Peyer's patch (tissue), 4 donors: Measurements from ENCODE around the gene BTNL8. TPM values are rescaled to one million over a fixed set of nuclear protein-coding genes. Genes with fewer than 3 reads are reported as not detected.
A peak's percentile ranks its signal among the peaks of the same experiment; 100 is the strongest.

Experiments used
- DNase-seq, 3 donors: peaks; one replicate each; pipeline ENCODE4 v3.0.0-alpha.2; 2017 to 2019
- H3K27ac ChIP-seq, 4 donors: fragments of 200-600 bp; sonication (generic); one replicate each; pipeline ENCODE4 v1.5.1; 2016 to 2019
- H3K27me3 ChIP-seq, 2 donors: fragments of 200-600 bp; sonication (generic); one replicate each; pipeline ENCODE4 v1.5.1; 2019
- H3K36me3 ChIP-seq, 3 donors: fragments of 200-600 bp; sonication (generic); one replicate each; pipeline ENCODE4 v1.5.1; 2016 to 2019
- H3K4me1 ChIP-seq, 4 donors: fragments of 200-600 bp; sonication (generic); one replicate each; pipeline ENCODE4 v1.5.1; 2016 to 2019
- H3K4me3 ChIP-seq, 4 donors: fragments of 200-600 bp; sonication (generic); 1 replicate in 3 of 4; 2 replicates in 1 of 4; pipeline ENCODE4 v1.5.1; 2016 to 2019; ENCODE audit warnings: mild to moderate bottlenecking in 1 of 4
- H3K9me3 ChIP-seq, 4 donors: fragments of 200-600 bp; sonication (generic); one replicate each; pipeline ENCODE4 v1.5.1; 2016 to 2019; ENCODE audit warnings: mild to moderate bottlenecking in 1 of 4
- CTCF ChIP-seq, 6 experiments: fragments of 450-650 bp in 4 of 6; fragments of 200-600 bp in 2 of 6; sonication (generic) in 1 of 6; IDR thresholded peaks; one replicate each; pipeline ENCODE4 v1.5.1; 2017 to 2019; ENCODE audit warnings: antibody characterized with exemption in 6 of 6, mild to moderate bottlenecking in 3 of 6, moderate library complexity in 1 of 6
- POLR2A ChIP-seq, 2 donors: fragments of 450-650 bp; IDR thresholded peaks; one replicate each; pipeline ENCODE4 v1.5.1; 2017; ENCODE audit warnings: antibody characterized with exemption in 2 of 2, mild to moderate bottlenecking in 2 of 2, moderate library complexity in 2 of 2
- total RNA-seq, 4 donors: library from RNA; depleted of rRNA; stranded (reverse); fragments of >200 nt; gene quantifications; one replicate each; pipeline ENCODE4 v1.1.0, GENCODE V29; 2016

Gene BTNL8, protein sequence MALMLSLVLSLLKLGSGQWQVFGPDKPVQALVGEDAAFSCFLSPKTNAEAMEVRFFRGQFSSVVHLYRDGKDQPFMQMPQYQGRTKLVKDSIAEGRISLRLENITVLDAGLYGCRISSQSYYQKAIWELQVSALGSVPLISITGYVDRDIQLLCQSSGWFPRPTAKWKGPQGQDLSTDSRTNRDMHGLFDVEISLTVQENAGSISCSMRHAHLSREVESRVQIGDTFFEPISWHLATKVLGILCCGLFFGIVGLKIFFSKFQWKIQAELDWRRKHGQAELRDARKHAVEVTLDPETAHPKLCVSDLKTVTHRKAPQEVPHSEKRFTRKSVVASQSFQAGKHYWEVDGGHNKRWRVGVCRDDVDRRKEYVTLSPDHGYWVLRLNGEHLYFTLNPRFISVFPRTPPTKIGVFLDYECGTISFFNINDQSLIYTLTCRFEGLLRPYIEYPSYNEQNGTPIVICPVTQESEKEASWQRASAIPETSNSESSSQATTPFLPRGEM
- total RNA-seq, result 100 to 1,000 TPM in 3 of 4 donors, 1 to 10 TPM in 1; 6.6 to 337 (median 134) TPM

DNA sequence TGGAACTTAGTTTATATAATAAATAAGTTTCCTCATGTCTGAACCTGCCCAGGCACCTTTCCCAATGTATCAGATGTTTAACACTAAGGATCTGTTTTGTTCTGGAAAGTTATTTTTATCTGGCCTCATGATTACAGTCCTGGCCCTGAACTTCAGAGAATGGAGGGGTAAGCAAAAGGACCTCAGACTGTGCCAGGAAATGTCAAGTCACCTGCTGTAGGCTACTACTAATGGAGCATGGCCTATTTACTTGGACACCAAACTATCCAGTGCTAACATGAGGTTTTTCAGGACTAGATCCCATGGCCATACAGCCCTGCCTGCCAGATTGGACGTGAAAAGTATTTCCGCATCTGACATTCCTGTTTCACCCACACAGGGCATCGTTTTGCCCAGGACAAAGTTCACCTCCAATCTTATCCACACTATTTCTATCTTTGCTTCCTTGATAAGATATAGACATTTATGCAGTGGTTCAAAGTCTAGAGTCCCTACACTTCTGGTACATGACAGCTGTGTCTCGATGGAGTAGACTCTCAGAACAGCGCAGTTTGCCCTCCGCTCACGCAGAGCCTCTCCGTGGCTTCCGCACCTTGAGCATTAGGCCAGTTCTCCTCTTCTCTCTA lies at the start of gene BTNL8:
BTNL8 (plus strand) TSS at position 539 of the 626 bp plus-strand sequence. CDS start 152 bp downstream, outside the sequence.
- peak in 2 of 6 experiments; percentile 6 to 12 for TF ChIP-seq CTCF (IDR thresholded peaks at IDR 0.05)
- peak; percentile 91 to 94 for TF ChIP-seq POLR2A (IDR thresholded peaks at IDR 0.05)

GRCh38 chr5:180849827-180850226 lies 49.1 kb upstream of the BTNL8 start:
- no peak for DNase-seq

More for the DNA sequence above, at the start of gene BTNL8:
- H3K4me3 ChIP-seq, result peak within 1 kb of the TSS in 3 of 4 donors; percentile 16 to 54 (median 53)
- H3K27me3 ChIP-seq, result no peaks in the 10 kb centered on the region
- DNase-seq, result peak in 2 of 3 donors; percentile 72 to 85
- H3K9me3 ChIP-seq, result no peaks in the 10 kb centered on the region
- no peaks in the 10 kb centered on the region for H3K4me1 ChIP-seq
- H3K27ac ChIP-seq, result peak within 1 kb of the TSS in 3 of 4 donors; percentile 63 to 90 (median 87)
- no peaks in the 10 kb centered on the region for H3K36me3 ChIP-seq

GRCh38 chr5:180850434-180851078 lies 48.4 kb upstream of the BTNL8 start:
- no peaks in the 10 kb centered on the region for H3K4me1 ChIP-seq
- H3K27ac ChIP-seq, result no peak overlapping the region

More at GRCh38 chr5:180849827-180850226, 49.1 kb upstream of the BTNL8 start:
- Histone ChIP-seq H3K27me3 (no peaks in the 10 kb centered on the region), H3K27ac (no peak overlapping the region), H3K4me3 (no peak overlapping the region), H3K36me3 (peaks cover 0 to 35% (median 9%) of the 10 kb centered on the region in 3 donors), H3K4me1 (no peaks in the 10 kb centered on the region), H3K9me3 (peaks cover 0 to 23% (median 6%) of the 10 kb centered on the region in 4 donors)
- TF ChIP-seq POLR2A (IDR thresholded peaks at IDR 0.05) (no peak), CTCF (IDR thresholded peaks at IDR 0.05) (no peak)

GRCh38 chr5:180852495-180852894 lies 46.5 kb upstream of the BTNL8 start:
- DNase-seq, result no peak
- H3K4me1 ChIP-seq, result no peaks in the 10 kb centered on the region
- no peaks in the 10 kb centered on the region for H3K27me3 ChIP-seq
- no peak overlapping the region for H3K27ac ChIP-seq
- H3K4me3 ChIP-seq, result no peak overlapping the region
- TF ChIP-seq CTCF (IDR thresholded peaks at IDR 0.05) (no peak), POLR2A (IDR thresholded peaks at IDR 0.05) (no peak)
- peaks cover 0 to 45% (median 9%) of the 10 kb centered on the region in 3 donors for H3K36me3 ChIP-seq
- peaks cover 0 to 23% (median 6%) of the 10 kb centered on the region in 4 donors for H3K9me3 ChIP-seq

More at GRCh38 chr5:180850434-180851078, 48.4 kb upstream of the BTNL8 start:
- Histone ChIP-seq H3K9me3 (peaks cover 0 to 23% (median 6%) of the 10 kb centered on the region in 4 donors), H3K36me3 (peaks cover 0 to 39% (median 9%) of the 10 kb centered on the region in 3 donors), H3K27me3 (no peaks in the 10 kb centered on the region), H3K4me3 (no peak overlapping the region)
- TF ChIP-seq CTCF (IDR thresholded peaks at IDR 0.05) (no peak), POLR2A (IDR thresholded peaks at IDR 0.05) (no peak)
- no peak for DNase-seq
